Head of caudate nucleus (tissue), 42 donors: Measurements from ENCODE around the gene ERBB2.
"Not testable (repeated sequence)": the region's sequence is repeated elsewhere in the genome, so short reads cannot be mapped to it uniquely, and the experiment has no call there.

Experiments
- DNase-seq, 42 donors: peaks; one replicate each; pipeline versions ENCODE4 v3.0.0 to v3.0.0-alpha.2; 2020 to 2021; ENCODE audit warnings: mixed read lengths in 7 of 42
- intact Hi-C: fragments of 100-400 bp; cut with DNase I; formaldehyde crosslinking; loops from one replicate; pipeline ENCODE4 v1.15.0; 2022

ERBB2 gene

GRCh38 chr17:39751016-39751543, 51.2 kb downstream of the ERBB2 start:
- intact Hi-C loops, result no loop called here
- no peak for DNase-seq

- intact Hi-C loops, result loop anchor here (2.0 kb wide), 1 partner anchor 131 kb away; no protein-coding TSS in a partner anchor
- DNase-seq, result peak in 1 of 42 donors; percentile 38
These were observed 51.8 kb downstream of the ERBB2 start for GRCh38 chr17:39751637-39752036.

GRCh38 chr17:39752241-39752881, 52.5 kb downstream of the ERBB2 start:
- intact Hi-C loops, result loop anchor here (2.0 kb wide), 1 partner anchor 132 kb away; no protein-coding TSS in a partner anchor
- DNase-seq, result peak in 1 of 42 donors; percentile 23

- intact Hi-C loops, result loop anchor here (2.0 kb wide), 1 partner anchor 133 kb away; no protein-coding TSS in a partner anchor
- peak in 28 of 42 donors; percentile 23 to 71 (median 46) for DNase-seq
These were observed 53.8 kb downstream of the ERBB2 start for GRCh38 chr17:39753514-39754160.

- peak; percentile 61 to 95 (median 89) for DNase-seq
These were observed 54.5 kb downstream of the ERBB2 start for GRCh38 chr17:39754161-39754957.

DNA sequence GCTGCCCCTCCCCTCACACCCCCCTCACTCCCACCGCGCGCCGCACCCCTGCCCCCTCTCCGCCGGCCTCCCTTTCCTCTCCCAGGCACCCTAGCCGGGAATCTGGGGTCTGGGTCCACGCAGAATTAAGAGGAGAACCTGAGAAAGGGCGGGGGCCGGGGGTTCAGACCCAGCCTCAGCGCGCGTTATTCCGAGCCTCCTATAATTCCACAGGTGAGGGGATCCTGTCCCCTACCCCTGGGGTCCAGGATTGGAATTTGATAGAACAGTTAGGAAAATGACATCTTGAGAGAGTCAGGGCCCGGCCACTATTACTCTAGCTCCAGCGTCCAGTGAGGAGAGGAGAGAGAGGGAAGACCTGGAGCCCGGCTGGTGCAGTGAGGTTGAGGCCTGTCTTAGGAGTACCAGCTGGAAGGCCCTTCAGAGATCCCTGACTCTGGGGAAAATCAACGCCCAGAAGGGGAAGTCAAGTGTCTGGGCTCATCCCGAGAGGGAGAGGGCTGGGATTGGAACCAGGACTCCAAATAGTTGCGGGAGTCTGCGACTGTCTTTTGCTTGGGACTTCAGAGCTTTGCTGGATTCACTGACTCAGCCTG, 55.2 kb downstream of the ERBB2 start:
- peak in 1 of 42 donors; percentile 43 for DNase-seq
- intact Hi-C loops, result no loop called here

More at GRCh38 chr17:39754161-39754957, 54.5 kb downstream of the ERBB2 start:
- intact Hi-C loops, result no loop called here

DNA sequence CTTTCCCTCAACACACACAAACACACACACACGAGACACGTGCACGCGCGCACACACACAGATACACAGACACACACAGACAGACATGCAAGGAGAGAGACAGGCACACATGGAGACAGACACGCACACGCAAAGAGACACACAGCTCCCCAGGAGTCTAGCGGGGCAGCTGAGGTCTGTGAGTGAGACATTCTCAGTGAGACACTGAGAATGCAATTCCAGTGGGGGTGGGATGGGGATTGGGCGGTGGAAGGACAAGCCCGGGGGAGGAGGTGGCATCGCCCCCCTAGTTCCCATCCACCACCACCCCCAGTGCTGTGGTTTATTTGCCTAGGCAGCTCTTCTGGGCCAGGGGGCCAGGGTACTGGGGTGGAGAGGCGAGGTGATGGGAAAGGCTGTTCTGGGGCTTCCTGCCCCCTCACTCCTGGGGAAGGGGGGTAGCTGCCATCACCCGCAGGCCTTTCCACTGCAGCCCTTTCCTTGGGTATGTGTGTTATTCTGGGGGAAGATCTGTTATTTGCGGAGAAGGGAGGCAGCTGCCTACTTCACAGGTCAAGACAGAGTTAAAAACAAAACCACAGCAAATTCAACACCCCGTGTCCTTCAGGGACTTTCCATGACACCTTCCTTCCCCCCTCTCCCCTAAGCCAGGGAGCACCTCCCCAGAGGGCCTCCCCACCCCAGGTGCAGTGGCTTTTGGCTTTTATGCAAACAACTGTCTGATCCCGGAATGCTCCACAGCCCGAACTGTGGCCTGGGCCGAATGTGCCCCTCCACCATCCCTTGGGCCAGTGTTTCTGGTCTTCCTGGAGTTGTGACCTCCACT, 55.9 kb downstream of the ERBB2 start:
- DNase-seq, result peak in 2 of 42 donors; percentile 17 to 37
- intact Hi-C loops, result no loop called here

DNA sequence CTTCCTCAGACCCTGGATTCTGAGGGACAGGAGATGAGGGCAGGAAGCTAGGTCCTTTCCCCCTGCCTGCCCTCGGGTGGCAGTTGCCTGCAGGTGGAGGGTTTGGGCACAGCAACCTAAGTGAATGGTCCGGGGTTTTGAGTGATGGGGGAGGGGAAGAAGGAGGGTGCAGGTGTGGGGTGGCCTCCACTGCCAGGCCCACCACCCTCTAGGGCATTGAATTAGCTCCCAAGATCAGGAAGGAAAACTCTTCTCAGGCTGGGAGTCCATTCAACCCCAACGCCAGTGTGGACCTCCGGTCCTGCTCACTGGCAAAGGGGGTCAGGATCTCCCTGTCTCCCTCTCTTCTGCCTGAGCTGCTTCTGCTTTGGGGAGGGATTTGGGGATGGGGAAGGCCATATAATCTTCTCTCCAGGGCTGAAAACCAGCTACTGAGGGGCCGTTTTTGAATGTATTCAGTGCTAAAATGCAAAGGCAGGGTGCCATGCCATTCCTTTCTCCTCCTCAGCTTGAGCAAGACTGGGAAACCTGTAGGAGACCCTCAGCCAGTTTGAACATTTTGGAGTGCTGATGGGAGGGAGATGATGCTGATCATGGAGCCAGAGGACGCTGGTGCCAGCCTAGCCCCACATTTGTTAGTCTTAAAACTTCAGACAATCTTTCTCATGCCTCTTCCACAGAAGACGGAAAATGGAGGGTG, 56.7 kb downstream of the ERBB2 start:
- intact Hi-C loops, result no loop called here
- DNase-seq, result peak in 1 of 42 donors; percentile 37

GRCh38 chr17:39757176-39757662, 57.4 kb downstream of the ERBB2 start:
- no peak for DNase-seq
- intact Hi-C loops, result no loop called here

- intact Hi-C loops, result no loop called here
- peak in 2 of 42 donors; percentile 30 to 32 for DNase-seq
These were observed 58.3 kb downstream of the ERBB2 start for GRCh38 chr17:39757931-39758873.

- intact Hi-C loops, result no loop called here
These were observed 59.3 kb downstream of the ERBB2 start for GRCh38 chr17:39759204-39759603.

DNA sequence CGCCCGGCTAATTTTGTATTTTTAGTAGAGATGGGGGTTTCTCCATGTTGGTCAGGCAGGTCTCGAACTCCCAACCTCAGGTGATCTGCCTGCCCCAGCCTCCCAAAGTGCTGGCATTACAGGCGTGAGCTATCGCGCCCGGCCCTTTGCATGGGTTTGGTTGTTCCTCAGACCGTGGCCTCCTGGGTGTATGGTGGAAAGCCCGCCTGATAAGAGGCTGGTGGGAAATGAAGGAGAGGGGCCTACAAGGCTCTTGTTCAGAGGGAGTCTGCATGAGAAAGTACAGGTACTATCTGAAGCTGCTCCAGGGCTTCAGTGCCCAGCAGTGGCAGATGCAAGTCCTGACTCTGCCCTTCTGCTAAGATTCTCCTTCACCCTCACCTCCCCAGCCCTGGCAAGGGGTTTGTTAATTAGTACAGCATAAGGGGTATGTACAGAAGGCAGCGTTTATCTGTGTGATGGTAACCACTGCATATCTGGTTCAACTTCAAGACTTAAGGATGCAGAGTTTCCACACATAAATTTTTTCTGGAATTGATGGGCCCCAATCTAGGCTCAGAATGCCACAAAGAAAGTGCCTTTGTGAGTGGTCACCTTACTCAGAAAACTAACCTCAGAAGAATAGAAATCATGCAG, 62.1 kb downstream of the ERBB2 start:
- no peak for DNase-seq
- intact Hi-C loops, result no loop called here

More at GRCh38 chr17:39759204-39759603, 59.3 kb downstream of the ERBB2 start:
- peak in 2 of 42 donors; percentile 30 to 37 for DNase-seq

GRCh38 chr17:39763051-39763820, 63.4 kb downstream of the ERBB2 start:
- no peak for DNase-seq
- intact Hi-C loops, result no loop called here

DNA sequence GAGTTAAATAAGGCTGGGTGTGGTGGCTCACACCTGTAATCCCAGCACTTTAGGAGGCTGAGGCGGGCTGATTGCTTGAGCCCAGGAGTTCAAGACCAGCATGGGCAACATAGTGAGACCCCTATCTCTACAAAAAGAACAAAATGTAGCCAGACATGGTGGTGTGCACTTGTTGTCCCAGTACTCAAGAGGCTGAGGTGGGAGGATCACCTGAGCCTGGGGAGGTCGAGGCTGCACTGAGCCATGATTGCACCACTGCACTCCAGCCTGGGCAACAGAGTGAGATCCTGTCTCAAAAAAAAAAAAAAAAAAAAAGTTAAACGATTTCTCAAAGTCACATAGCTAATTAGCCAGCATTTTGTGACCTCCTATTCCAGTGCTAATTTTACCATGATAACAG, 64.3 kb downstream of the ERBB2 start:
- intact Hi-C loops, DNase-seq: not testable (repeated sequence)

DNA sequence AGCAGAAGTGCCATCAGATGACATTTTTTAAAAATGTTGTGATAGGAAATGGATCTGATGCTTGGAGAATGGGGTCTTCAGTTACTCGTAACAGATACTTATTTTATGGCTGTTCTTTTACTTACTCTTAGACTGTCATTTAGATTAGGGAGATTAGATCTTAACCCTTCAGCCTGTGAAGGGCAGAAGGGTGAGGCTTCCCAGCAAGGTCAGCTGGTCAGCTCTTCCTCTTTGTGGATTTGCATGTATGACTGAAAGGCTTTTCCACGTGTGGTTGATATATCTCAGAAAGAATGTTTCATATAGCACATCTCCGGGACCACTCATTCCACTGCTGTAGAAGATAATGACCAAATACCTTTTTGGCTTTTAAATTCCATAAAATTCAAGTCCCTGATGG, 65.3 kb downstream of the ERBB2 start:
- peak in 1 of 42 donors; percentile 7 for DNase-seq
- intact Hi-C loops, result no loop called here
